ENCODE data around the gene PCDHA3.
"Not testable (repeated sequence)": the region's sequence is repeated elsewhere in the genome, so short reads cannot be mapped to it uniquely, and the experiment has no call there.

PCDHA3 gene

GRCh38 chr5:140833993-140834392 lies 33.1 kb downstream of the PCDHA3 start, which contains the start of gene PCDHA7:
Gene PCDHA7, plus strand, starts transcription at chr5:140834269. Its CDS starts 115 bp downstream, at chr5:140834384.
- DNase-seq = no peak
- H3K4me1 Mint-ChIP-seq = no peaks in the 10 kb centered on the region
- H3K36me3 Mint-ChIP-seq (ENCODE audit: low read depth) = peaks cover 4% of the 10 kb centered on the region

GRCh38 chr5:140834439-140835008 lies 33.7 kb downstream of the PCDHA3 start:
- H3K27ac Mint-ChIP-seq; H3K36me3 Mint-ChIP-seq (ENCODE audit: low read depth); ATAC-seq; H3K4me3 Mint-ChIP-seq; H3K4me1 Mint-ChIP-seq; DNase-seq: not testable (repeated sequence)
- Mint-ChIP-seq H3K27me3 (peaks cover 21% of the 10 kb centered on the region), H3K9me3 (peaks cover 23% of the 10 kb centered on the region)

More at GRCh38 chr5:140833993-140834392, 33.1 kb downstream of the PCDHA3 start, which contains the start of gene PCDHA7:
- Mint-ChIP-seq H3K4me3 (no peak within 1 kb of the TSS), H3K27ac (no peak within 1 kb of the TSS), H3K9me3 (peaks cover 20% of the 10 kb centered on the region), H3K27me3 (peaks cover 21% of the 10 kb centered on the region)
- ATAC-seq = no peak

- no peak overlapping the region for H3K4me3 Mint-ChIP-seq
- no peak for DNase-seq
- no peak overlapping the region for H3K27ac Mint-ChIP-seq
- ATAC-seq = no peak
- no peaks in the 10 kb centered on the region for H3K4me1 Mint-ChIP-seq
- peaks cover 29% of the 10 kb centered on the region for H3K9me3 Mint-ChIP-seq
- H3K27me3 Mint-ChIP-seq = peaks cover 30% of the 10 kb centered on the region
- H3K36me3 Mint-ChIP-seq (ENCODE audit: low read depth) = peaks cover 6% of the 10 kb centered on the region
Observed at GRCh38 chr5:140835622-140836510, 35.0 kb downstream of the PCDHA3 start.

GRCh38 chr5:140840978-140841962 lies 40.4 kb downstream of the PCDHA3 start, which contains the start of gene PCDHA8:
Gene PCDHA8, plus strand, starts transcription at chr5:140841187. Its CDS starts 135 bp downstream, at chr5:140841322.
- no peak for ATAC-seq
- Mint-ChIP-seq H3K9me3 (peaks cover 18% of the 10 kb centered on the region), H3K27me3 (peaks cover 18% of the 10 kb centered on the region), H3K4me3 (no peak within 1 kb of the TSS), H3K36me3 (ENCODE audit: low read depth) (peaks cover 10% of the 10 kb centered on the region), H3K27ac (no peak within 1 kb of the TSS), H3K4me1 (no peaks in the 10 kb centered on the region)
- peak; percentile 12 for DNase-seq

- Mint-ChIP-seq H3K9me3 (peaks cover 18% of the 10 kb centered on the region), H3K36me3 (ENCODE audit: low read depth) (peaks cover 11% of the 10 kb centered on the region), H3K27me3 (peaks cover 19% of the 10 kb centered on the region)
Observed at GRCh38 chr5:140842798-140843733, 42.2 kb downstream of the PCDHA3 start.

GRCh38 chr5:140848139-140849102 lies 47.6 kb downstream of the PCDHA3 start, which contains the start of gene PCDHA9:
Gene PCDHA9, plus strand, starts transcription at chr5:140848382. Its CDS starts 114 bp downstream, at chr5:140848496.
- H3K27ac Mint-ChIP-seq; ATAC-seq; H3K4me1 Mint-ChIP-seq; H3K36me3 Mint-ChIP-seq (ENCODE audit: low read depth); H3K4me3 Mint-ChIP-seq; DNase-seq; H3K9me3 Mint-ChIP-seq; H3K27me3 Mint-ChIP-seq: not testable (repeated sequence)

More at GRCh38 chr5:140842798-140843733, 42.2 kb downstream of the PCDHA3 start:
- Mint-ChIP-seq H3K27ac (no peak overlapping the region), H3K4me3 (no peak overlapping the region), H3K4me1 (no peaks in the 10 kb centered on the region)
- ATAC-seq = no peak
- no peak for DNase-seq

- not testable (repeated sequence) for H3K36me3 Mint-ChIP-seq (ENCODE audit: low read depth); H3K4me1 Mint-ChIP-seq; H3K4me3 Mint-ChIP-seq; ATAC-seq; H3K9me3 Mint-ChIP-seq; H3K27ac Mint-ChIP-seq; DNase-seq; H3K27me3 Mint-ChIP-seq
Observed at GRCh38 chr5:140849831-140850634, 49.2 kb downstream of the PCDHA3 start.
